Activated T-cell treated with anti-CD3 and anti-CD28 coated beads, Interleukin-2, amount 50 U/mL, for 72 hours (primary cell): ENCODE data around the gene SH3BP2. TPM values are rescaled to one million over a fixed set of nuclear protein-coding genes. Genes with fewer than 3 reads are reported as not detected.
A peak's percentile ranks its signal among the peaks of the same experiment; 100 is the strongest.

ENCODE experiments used
- ATAC-seq, 2 donors: fragments of 150-1000 bp; cut with Tn5 transposase; replicated peaks in 1 of 2; 2 replicates each; pipeline ENCODE4 v1.10.0; 2021; ENCODE audit warnings: moderate library complexity in 2 of 2, mild to moderate bottlenecking in 1 of 2
- DNase-seq, 2 donors: peaks; one replicate each; pipeline ENCODE4 v3.0.0; 2021 to 2022; ENCODE audit warnings: mixed read lengths in 1 of 2
- H3K27ac Mint-ChIP-seq: one replicate; pipeline ENCODE4 v1.8.0; 2022; ENCODE audit warnings: mild to moderate bottlenecking, moderate library complexity, mixed read lengths
- H3K27me3 Mint-ChIP-seq: one replicate; pipeline ENCODE4 v1.8.0; 2022; ENCODE audit warnings: low read depth, mixed read lengths
- H3K36me3 Mint-ChIP-seq, 2 donors: one replicate each; pipeline ENCODE4 v1.8.0; 2022; ENCODE audit warnings: mixed read lengths in 2 of 2, mild to moderate bottlenecking in 1 of 2; ENCODE audit not compliant: insufficient read depth in 2 of 2
- H3K4me1 Mint-ChIP-seq: one replicate; pipeline ENCODE4 v1.8.0; 2022; ENCODE audit warnings: low read depth, mixed read lengths
- H3K4me3 Mint-ChIP-seq, 2 donors: one replicate each; pipeline ENCODE4 v1.8.0; 2022; ENCODE audit warnings: mild to moderate bottlenecking in 2 of 2, mixed read lengths in 2 of 2, moderate library complexity in 2 of 2
- H3K9me3 Mint-ChIP-seq, 2 donors: one replicate each; pipeline ENCODE4 v1.8.0; 2022; ENCODE audit warnings: mixed read lengths in 2 of 2
- total RNA-seq, 2 donors: library from RNA; stranded (reverse); gene quantifications; one replicate each; pipeline ENCODE4 v1.2.3, GENCODE V29; 2022

The SH3BP2 gene
- total RNA-seq, 2 donors from 2014 or later, result 60.7 to 65.6 TPM

- Mint-ChIP-seq H3K27ac (no peak overlapping the region), H3K4me1 (peaks cover 85% of the 10 kb centered on the region), H3K4me3 (no peak overlapping the region), H3K36me3 (peaks cover 5% of the 10 kb centered on the region in 2 donors), H3K27me3 (no peaks in the 10 kb centered on the region), H3K9me3 (no peaks in the 10 kb centered on the region)
- ATAC-seq (no peak), DNase-seq (no peak)
Observed at GRCh38 chr4:2848449-2848848, 55.6 kb downstream of the SH3BP2 start.

GRCh38 chr4:2849267-2850152, 56.6 kb downstream of the SH3BP2 start:
- Mint-ChIP-seq H3K4me1 (peaks cover 93% of the 10 kb centered on the region), H3K27me3 (no peaks in the 10 kb centered on the region), H3K27ac (peak overlapping the region; percentile 82), H3K9me3 (no peaks in the 10 kb centered on the region), H3K4me3 (peak overlapping the region in 1 of 2 donors; percentile 59), H3K36me3 (peaks cover 3 to 7% of the 10 kb centered on the region in 2 donors)
- no peak for DNase-seq
- ATAC-seq, result no peak

- H3K4me1 Mint-ChIP-seq, result peaks cover 84% of the 10 kb centered on the region
- H3K27me3 Mint-ChIP-seq, result no peaks in the 10 kb centered on the region
Observed at GRCh38 chr4:2850966-2851798, 58.3 kb downstream of the SH3BP2 start.

GRCh38 chr4:2852481-2852921, 59.6 kb downstream of the SH3BP2 start:
- no peak for DNase-seq

More at GRCh38 chr4:2850966-2851798, 58.3 kb downstream of the SH3BP2 start:
- no peaks in the 10 kb centered on the region for H3K9me3 Mint-ChIP-seq
- H3K36me3 Mint-ChIP-seq, result peaks cover 1 to 7% of the 10 kb centered on the region in 2 donors
- peak overlapping the region; percentile 62 to 70 for H3K4me3 Mint-ChIP-seq
- peak in 1 of 2 donors; percentile 19 for ATAC-seq
- no peak for DNase-seq
- H3K27ac Mint-ChIP-seq, result peak overlapping the region; percentile 72

GRCh38 chr4:2855584-2855983, 62.7 kb downstream of the SH3BP2 start:
- Mint-ChIP-seq H3K27me3 (no peaks in the 10 kb centered on the region), H3K4me3 (no peak overlapping the region), H3K27ac (peak overlapping the region; percentile 93), H3K4me1 (peaks cover 79% of the 10 kb centered on the region), H3K36me3 (peaks cover 3 to 12% of the 10 kb centered on the region in 2 donors), H3K9me3 (no peaks in the 10 kb centered on the region)
- DNase-seq (no peak), ATAC-seq (no peak)

More at GRCh38 chr4:2852481-2852921, 59.6 kb downstream of the SH3BP2 start:
- peak overlapping the region; percentile 80 for H3K27ac Mint-ChIP-seq
- peaks cover 79% of the 10 kb centered on the region for H3K4me1 Mint-ChIP-seq
- H3K4me3 Mint-ChIP-seq, result peak overlapping the region; percentile 62 to 70
- no peaks in the 10 kb centered on the region for H3K27me3 Mint-ChIP-seq
- no peaks in the 10 kb centered on the region for H3K9me3 Mint-ChIP-seq
- peaks cover 3 to 9% of the 10 kb centered on the region in 2 donors for H3K36me3 Mint-ChIP-seq
- ATAC-seq, result peak; percentile 39 to 40

GRCh38 chr4:2856266-2856665, 63.4 kb downstream of the SH3BP2 start:
- Mint-ChIP-seq H3K4me3 (no peak overlapping the region), H3K9me3 (no peaks in the 10 kb centered on the region), H3K36me3 (peaks cover 3 to 12% of the 10 kb centered on the region in 2 donors), H3K27ac (peak overlapping the region; percentile 75), H3K4me1 (peaks cover 81% of the 10 kb centered on the region), H3K27me3 (no peaks in the 10 kb centered on the region)
- ATAC-seq, result no peak
- DNase-seq, result no peak

GRCh38 chr4:2857349-2857927, 64.6 kb downstream of the SH3BP2 start:
- peaks cover 81% of the 10 kb centered on the region for H3K4me1 Mint-ChIP-seq
- peaks cover 3 to 12% of the 10 kb centered on the region in 2 donors for H3K36me3 Mint-ChIP-seq

GRCh38 chr4:2858451-2859217, 65.7 kb downstream of the SH3BP2 start:
- no peaks in the 10 kb centered on the region for H3K9me3 Mint-ChIP-seq
- DNase-seq, result no peak
- H3K27ac Mint-ChIP-seq, result no peak overlapping the region
- H3K4me1 Mint-ChIP-seq, result peaks cover 79% of the 10 kb centered on the region
- H3K36me3 Mint-ChIP-seq, result peaks cover 3 to 9% of the 10 kb centered on the region in 2 donors
- no peaks in the 10 kb centered on the region for H3K27me3 Mint-ChIP-seq
- no peak for ATAC-seq
- H3K4me3 Mint-ChIP-seq, result peak overlapping the region in 1 of 2 donors; percentile 10

More at GRCh38 chr4:2857349-2857927, 64.6 kb downstream of the SH3BP2 start:
- H3K4me3 Mint-ChIP-seq, result no peak overlapping the region
- no peaks in the 10 kb centered on the region for H3K9me3 Mint-ChIP-seq
- H3K27me3 Mint-ChIP-seq, result no peaks in the 10 kb centered on the region
- no peak overlapping the region for H3K27ac Mint-ChIP-seq
- no peak for ATAC-seq
- no peak for DNase-seq

GRCh38 chr4:2859514-2859913, 66.6 kb downstream of the SH3BP2 start:
- Mint-ChIP-seq H3K27ac (peak overlapping the region; percentile 23), H3K36me3 (peaks cover 3 to 8% of the 10 kb centered on the region in 2 donors), H3K27me3 (no peaks in the 10 kb centered on the region), H3K9me3 (no peaks in the 10 kb centered on the region), H3K4me3 (peak overlapping the region in 1 of 2 donors; percentile 36), H3K4me1 (peaks cover 77% of the 10 kb centered on the region)
- DNase-seq, result no peak
- no peak for ATAC-seq

GRCh38 chr4:2860391-2861348, 67.8 kb downstream of the SH3BP2 start:
- Mint-ChIP-seq H3K4me1 (peaks cover 80% of the 10 kb centered on the region), H3K9me3 (no peaks in the 10 kb centered on the region), H3K36me3 (peaks cover 3 to 8% of the 10 kb centered on the region in 2 donors)

GRCh38 chr4:2861631-2862436, 68.9 kb downstream of the SH3BP2 start:
- peaks cover 84% of the 10 kb centered on the region for H3K4me1 Mint-ChIP-seq
- no peak for DNase-seq
- no peak for ATAC-seq
- H3K27me3 Mint-ChIP-seq, result no peaks in the 10 kb centered on the region
- no peak overlapping the region for H3K4me3 Mint-ChIP-seq
- H3K36me3 Mint-ChIP-seq, result peaks cover 0 to 4% of the 10 kb centered on the region in 2 donors
- no peak overlapping the region for H3K27ac Mint-ChIP-seq
- no peaks in the 10 kb centered on the region for H3K9me3 Mint-ChIP-seq

More at GRCh38 chr4:2860391-2861348, 67.8 kb downstream of the SH3BP2 start:
- Mint-ChIP-seq H3K4me3 (peak overlapping the region in 1 of 2 donors; percentile 36), H3K27me3 (no peaks in the 10 kb centered on the region), H3K27ac (peak overlapping the region; percentile 23)
- DNase-seq (no peak), ATAC-seq (no peak)
